K562 (cell line): ENCODE measurements around the gene EVI5. TPM values are rescaled to one million over a fixed set of nuclear protein-coding genes. Genes with fewer than 3 reads are reported as not detected.

Source experiments
- TOE1 ChIP-seq, 2 experiments: fragments of 450-650 bp in 1 of 2; sonication (generic) in 1 of 2; formaldehyde crosslinking in 1 of 2; IDR thresholded peaks; 2 replicates each; pipeline versions ENCODE4 v1.7.1 to v1.8.0; 2016 to 2022; ENCODE audit warnings: borderline replicate concordance in 2 of 2, mild to moderate bottlenecking in 2 of 2, antibody characterized with exemption in 1 of 2, inconsistent platforms in 1 of 2, low read depth in 1 of 2, missing genetic modification reagents in 1 of 2, moderate library complexity in 1 of 2
- ZNF217 ChIP-seq: sonication (generic); formaldehyde crosslinking; IDR thresholded peaks from 2 replicates; pipeline ENCODE4 v1.8.0; 2022; ENCODE audit warnings: mild to moderate bottlenecking, missing genetic modification reagents
- ZNF274 ChIP-seq: IDR thresholded peaks from 2 replicates; pipeline ENCODE4 v1.6.1; 2011; ENCODE audit warnings: low read depth, mild to moderate bottlenecking, low read length, moderate library complexity, borderline replicate concordance
- ZNF282 ChIP-seq: sonication (generic); formaldehyde crosslinking; IDR thresholded peaks from 2 replicates; pipeline ENCODE4 v1.8.1; 2023; ENCODE audit warnings: missing genetic modification reagents
- polyA plus RNA-seq, 8 experiments: library from polyadenylated mRNA; depleted of rRNA in 4 of 8; stranded (reverse) in 5 of 8; unstranded in 3 of 8; fragments of >200 nt; fragmentation: Nextera tagmentation in 2 of 8; fragmentation: Illumina TruSeq in 1 of 8; extraction: Ambion mirVana in 2 of 8; extraction: Trizol in 1 of 8; gene quantifications; 2 replicates each; pipeline versions ENCODE4 v1.2.1 to v1.2.3, GENCODE V29; 2011 to 2014; ENCODE audit warnings: inconsistent platforms in 1 of 8, missing spikeins in 1 of 8
- total RNA-seq, 7 experiments: library from RNA; depleted of rRNA in 6 of 7; stranded (reverse); fragments of >200 nt in 6 of 7; fragmentation: Illumina TruSeq in 2 of 7; extraction: Trizol in 2 of 7; gene quantifications; 2 replicates each; pipeline versions ENCODE4 v1.2.1 to v1.2.3, GENCODE V29; 2011 to 2021; ENCODE audit warnings: low replicate concordance in 1 of 7
- TF ChIP-seq, protein P1 (sequence below): fragments of 450-650 bp; IDR thresholded peaks from 2 replicates; pipeline ENCODE4 v1.6.1; 2016
- TF ChIP-seq, protein P2 (sequence below): fragments of 450-650 bp; IDR thresholded peaks from 2 replicates; pipeline ENCODE4 v1.7.0; 2016; ENCODE audit warnings: borderline replicate concordance
- TF ChIP-seq, protein P3 (sequence below): fragments of 200-400 bp; formaldehyde crosslinking; IDR thresholded peaks from 2 replicates; pipeline ENCODE4 v1.6.1; 2017; ENCODE audit warnings: mild to moderate bottlenecking, low read depth, low read length, moderate library complexity

The EVI5 gene
- total and polyA plus RNA-seq, 9 of the 15 experiments (the other 6 are each of a cell fraction or from before 2014, with no cell fraction given) = 1.7 to 50.1 (median 13.7) TPM

DNA sequence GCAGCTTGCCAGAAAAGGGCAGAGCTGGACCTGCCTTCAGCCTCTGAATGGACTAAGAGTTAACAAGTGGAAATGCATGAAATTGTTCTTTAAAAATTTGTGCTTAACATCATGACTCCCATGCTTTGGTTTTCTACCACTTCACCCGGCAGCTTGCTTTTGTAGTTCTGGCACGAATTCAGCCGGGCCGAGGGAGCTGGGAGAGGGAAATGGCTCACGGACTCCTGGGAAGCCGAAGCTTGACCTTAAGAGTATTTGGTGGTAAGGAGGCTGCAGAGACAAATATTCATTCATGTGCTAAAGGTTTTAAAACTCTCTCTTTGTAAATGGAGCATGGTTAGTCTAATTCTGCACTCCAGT, 281.0 kb downstream of the EVI5 start (continued):
- TF ChIP-seq, protein P1, sequence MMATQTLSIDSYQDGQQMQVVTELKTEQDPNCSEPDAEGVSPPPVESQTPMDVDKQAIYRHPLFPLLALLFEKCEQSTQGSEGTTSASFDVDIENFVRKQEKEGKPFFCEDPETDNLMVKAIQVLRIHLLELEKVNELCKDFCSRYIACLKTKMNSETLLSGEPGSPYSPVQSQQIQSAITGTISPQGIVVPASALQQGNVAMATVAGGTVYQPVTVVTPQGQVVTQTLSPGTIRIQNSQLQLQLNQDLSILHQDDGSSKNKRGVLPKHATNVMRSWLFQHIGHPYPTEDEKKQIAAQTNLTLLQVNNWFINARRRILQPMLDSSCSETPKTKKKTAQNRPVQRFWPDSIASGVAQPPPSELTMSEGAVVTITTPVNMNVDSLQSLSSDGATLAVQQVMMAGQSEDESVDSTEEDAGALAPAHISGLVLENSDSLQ = no peak
- TF ChIP-seq, protein P2, sequence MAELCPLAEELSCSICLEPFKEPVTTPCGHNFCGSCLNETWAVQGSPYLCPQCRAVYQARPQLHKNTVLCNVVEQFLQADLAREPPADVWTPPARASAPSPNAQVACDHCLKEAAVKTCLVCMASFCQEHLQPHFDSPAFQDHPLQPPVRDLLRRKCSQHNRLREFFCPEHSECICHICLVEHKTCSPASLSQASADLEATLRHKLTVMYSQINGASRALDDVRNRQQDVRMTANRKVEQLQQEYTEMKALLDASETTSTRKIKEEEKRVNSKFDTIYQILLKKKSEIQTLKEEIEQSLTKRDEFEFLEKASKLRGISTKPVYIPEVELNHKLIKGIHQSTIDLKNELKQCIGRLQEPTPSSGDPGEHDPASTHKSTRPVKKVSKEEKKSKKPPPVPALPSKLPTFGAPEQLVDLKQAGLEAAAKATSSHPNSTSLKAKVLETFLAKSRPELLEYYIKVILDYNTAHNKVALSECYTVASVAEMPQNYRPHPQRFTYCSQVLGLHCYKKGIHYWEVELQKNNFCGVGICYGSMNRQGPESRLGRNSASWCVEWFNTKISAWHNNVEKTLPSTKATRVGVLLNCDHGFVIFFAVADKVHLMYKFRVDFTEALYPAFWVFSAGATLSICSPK = no peak
- TF ChIP-seq, protein P3, sequence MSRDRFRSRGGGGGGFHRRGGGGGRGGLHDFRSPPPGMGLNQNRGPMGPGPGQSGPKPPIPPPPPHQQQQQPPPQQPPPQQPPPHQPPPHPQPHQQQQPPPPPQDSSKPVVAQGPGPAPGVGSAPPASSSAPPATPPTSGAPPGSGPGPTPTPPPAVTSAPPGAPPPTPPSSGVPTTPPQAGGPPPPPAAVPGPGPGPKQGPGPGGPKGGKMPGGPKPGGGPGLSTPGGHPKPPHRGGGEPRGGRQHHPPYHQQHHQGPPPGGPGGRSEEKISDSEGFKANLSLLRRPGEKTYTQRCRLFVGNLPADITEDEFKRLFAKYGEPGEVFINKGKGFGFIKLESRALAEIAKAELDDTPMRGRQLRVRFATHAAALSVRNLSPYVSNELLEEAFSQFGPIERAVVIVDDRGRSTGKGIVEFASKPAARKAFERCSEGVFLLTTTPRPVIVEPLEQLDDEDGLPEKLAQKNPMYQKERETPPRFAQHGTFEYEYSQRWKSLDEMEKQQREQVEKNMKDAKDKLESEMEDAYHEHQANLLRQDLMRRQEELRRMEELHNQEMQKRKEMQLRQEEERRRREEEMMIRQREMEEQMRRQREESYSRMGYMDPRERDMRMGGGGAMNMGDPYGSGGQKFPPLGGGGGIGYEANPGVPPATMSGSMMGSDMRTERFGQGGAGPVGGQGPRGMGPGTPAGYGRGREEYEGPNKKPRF = no peak
- TF ChIP-seq ZNF217 (CRISPR knock-in tag) (no peak), ZNF282 (CRISPR knock-in tag) (no peak), ZNF274 (no peak), TOE1 (IDR thresholded peaks at IDR 0.05; ENCODE audit: borderline replicate concordance) (no peak), TOE1 (CRISPR knock-in tag; IDR thresholded peaks at IDR 0.05; ENCODE audit: borderline replicate concordance, low read depth) (no peak)
